MV-4-11 (cell line): ENCODE results near the gene DEFB126.
"Not testable (repeated sequence)": the region's sequence is repeated elsewhere in the genome, so short reads cannot be mapped to it uniquely, and the experiment has no call there.

Experiments
- DNase-seq: peaks from one replicate; lab custom pipeline; 2025; lab: John Stamatoyannopoulos, UW

Gene DEFB126, protein sequence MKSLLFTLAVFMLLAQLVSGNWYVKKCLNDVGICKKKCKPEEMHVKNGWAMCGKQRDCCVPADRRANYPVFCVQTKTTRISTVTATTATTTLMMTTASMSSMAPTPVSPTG

DNA sequence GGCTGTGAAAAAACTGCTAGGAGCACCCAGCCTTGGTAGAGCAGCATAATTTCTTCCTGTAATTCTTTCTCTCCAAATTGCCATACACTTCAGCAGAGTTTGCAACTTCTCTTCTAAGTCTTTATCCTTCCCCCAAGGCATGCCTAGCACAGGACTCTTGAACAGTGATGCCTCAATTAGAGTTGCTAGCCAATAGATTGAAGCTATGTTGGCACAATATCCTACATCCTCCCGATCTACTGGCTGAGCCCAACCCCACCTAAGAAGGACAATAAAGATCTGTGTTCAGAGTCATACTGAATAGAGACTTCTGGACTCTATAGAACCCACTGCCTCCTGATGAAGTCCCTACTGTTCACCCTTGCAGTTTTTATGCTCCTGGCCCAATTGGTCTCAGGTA, at the start of gene DEFB126:
Gene DEFB126 (plus strand): TSS at position 301 of the 400 bp plus-strand sequence. CDS start 39 bp downstream, at position 340.
- DNase-seq = no peak

DNA sequence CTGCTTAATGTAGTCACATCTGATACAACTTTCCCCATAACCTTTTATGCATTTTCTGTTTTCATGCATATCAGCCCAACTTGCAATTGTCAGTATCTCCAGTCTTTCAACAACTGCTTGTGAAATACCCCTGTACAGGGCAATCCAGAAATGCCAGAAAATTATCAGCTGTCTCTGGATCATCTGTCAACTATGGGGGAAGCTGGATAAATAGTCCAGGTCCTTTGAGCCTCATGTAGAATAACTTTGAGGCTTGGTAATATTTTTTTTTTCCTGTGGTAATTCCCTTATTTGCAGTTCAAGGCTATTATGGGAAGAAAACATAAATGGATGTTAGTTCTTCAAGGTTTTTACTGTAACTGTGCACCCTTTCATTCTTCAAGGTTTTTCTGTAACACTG, 48.7 kb upstream of the DEFB126 start:
- DNase-seq = no peak

DNA sequence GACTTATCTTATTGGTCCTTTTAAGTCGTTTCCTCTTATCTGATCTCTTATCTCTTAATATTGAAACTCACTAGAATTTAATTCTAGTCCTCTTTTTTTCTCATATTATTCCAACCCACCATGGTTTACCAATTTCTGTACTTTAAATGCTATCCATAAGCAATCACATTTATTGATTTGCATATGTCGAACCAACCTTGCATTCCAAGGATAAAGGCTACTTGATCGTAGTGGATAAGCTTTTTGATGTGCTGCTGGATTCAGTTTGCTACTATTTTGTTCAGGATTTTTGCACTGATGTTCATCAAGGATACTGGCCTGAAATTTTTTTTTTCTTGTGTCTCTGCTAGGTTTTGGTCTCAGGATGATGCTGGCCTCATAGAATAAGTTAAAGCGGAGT, 47.2 kb upstream of the DEFB126 start:
- DNase-seq = no peak

DNA sequence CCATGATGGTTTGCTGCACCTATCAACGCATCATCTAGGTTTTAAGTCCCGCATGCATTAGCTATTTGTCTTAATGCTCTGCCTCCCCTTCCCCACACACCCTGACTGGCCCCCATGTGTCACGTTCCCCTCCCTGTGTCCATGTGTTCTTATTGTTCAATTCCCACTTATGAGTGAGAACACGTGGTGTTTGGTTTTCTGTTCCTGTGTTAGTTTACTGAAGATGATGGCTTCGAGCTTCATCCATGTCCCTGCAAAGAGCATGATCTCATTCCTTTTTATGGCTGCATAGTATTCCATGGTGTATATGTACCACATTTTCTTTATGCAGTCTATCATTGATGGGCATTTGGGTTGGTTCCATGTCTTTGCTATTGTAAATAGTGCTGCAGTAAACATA, 44.7 kb upstream of the DEFB126 start:
- not testable (repeated sequence) for DNase-seq

DNA sequence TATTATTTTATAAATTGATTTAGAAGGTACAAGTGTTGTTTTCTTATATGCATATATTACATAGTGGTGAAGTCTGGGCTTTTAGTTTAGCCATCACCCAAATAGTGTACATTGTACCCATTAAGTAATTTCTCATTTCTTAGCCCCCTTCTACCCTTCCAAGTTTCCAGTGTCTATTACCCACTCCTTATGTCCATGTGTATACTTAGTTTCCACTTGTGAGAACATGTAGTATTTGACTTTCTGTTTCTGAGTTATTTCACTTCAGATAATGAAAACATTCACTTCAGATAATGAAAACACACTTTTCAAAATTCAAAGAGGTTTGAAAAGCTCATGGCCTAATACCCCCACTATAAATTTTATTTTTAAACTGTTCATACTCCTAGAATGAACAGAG, 40.4 kb upstream of the DEFB126 start:
- no peak for DNase-seq

DNA sequence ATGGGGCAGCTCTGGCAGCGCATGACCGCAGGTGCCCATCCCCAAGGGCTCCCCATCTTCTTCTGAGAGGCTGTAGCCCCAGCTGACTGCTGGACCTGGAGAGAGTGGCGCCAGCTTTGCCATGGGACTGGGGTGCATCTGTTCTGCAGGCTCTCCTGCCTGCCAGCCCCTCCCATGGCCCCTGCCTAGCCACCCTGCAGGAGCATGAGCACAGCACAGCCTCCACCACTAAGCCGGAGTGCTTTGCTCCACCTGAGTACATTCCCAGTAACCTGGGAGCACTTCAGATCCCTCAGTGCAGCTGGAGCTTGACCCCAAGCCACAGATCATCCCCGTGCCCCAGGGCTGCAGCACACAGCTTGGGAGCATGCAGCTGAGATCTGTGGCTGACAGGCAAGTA, 38.9 kb upstream of the DEFB126 start:
- no peak for DNase-seq

DNA sequence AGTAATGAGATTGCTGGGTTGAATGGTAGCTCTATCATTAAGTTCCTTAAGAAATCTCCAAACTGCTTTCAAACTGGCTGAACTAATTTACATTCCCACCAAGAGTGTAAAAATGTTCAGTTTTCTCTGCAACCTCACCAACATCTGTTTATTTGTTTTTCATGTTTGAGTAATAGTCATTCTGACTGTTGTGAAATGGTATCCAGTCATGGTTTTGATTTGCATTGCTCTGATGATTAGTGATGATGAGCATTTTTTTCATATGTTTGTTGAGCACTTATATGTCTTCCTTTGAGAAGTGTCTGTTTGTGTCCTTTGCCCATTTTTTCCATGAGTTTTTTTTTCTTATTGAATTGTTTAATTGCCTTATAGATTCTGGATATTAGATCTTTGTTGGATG, 30.0 kb upstream of the DEFB126 start:
- DNase-seq = no peak

DNA sequence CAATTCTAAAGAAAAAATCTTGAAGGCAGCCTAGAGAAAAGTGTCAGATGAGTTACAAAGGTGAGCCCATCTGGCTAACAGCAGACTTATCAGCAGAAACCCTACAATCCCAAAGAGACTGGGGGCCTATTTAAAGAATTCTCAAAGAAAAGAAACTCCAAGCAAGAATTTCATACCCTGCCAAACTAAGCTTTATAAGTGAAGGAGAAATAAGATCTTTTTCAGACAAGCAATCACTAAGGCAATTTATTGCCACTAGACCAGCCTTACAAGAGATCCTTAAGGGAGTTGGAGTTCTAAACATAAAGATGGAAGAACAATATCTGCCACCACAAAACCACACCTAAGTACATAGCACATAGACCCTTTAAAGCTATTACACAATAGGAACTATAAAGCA, 24.9 kb upstream of the DEFB126 start:
- DNase-seq = no peak

DNA sequence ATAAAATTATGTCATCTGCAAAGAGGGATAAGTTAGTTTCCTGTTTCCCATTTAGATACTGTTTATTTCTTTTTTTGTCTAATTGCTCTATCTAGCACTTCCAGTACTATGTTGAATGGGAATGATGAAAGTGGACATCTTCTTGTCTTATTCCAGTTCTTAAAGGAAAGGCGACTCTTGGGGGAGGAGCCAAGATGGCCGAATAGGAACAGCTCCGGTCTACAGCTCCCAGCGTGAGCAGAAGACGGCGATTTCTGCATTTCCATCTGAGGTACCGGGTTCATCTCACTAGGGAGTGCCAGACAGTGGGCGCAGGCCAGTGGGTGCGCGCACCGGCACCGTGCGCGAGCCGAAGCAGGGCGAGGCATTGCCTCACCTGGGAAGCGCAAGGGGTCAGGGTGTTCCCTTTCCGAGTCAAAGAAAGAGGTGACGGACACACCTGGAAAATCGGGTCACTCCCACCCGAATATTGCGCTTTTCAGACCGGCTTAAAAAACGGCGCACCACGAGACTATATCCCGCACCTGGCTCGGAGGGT, 12.5 kb upstream of the DEFB126 start:
- not testable (repeated sequence) for DNase-seq

DNA sequence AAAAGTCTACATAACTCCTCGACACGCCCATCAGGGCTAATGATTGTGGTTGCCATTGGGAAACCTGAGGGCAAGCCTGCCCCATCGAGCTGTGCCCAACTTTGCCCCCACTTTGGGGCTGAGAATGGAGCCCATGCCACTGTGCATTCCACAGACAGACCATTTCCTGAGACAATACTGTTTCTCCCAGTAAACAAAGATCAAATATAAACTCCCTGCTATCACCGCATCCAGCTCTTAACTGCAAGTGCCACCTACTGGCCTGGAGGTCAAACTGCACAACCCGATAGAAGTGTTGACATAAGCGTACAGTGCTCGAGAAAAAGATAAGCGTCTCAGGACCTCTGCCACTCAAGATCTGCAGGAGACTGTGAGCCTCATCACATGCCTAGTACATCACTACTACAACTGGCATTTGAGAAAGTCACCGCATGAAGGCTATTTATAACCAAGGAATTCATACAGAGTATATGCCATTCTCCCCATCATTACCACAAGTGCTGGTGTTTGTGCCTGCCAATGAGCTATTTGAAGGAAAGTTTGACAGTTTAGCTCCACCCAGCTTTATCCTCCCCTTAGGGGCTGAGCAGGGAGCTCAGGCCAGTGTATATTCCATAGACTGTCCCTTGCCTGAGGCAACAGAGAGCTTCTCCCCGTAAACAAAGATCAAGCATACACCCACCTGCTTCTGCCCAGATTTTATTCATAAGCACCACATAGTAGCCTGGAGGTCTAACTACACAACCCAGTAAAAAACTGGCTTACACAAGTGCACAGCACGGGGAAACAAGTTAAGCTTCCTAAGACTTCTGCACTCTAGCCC, 4.5 kb upstream of the DEFB126 start:
- DNase-seq = peak; percentile 17

DNA sequence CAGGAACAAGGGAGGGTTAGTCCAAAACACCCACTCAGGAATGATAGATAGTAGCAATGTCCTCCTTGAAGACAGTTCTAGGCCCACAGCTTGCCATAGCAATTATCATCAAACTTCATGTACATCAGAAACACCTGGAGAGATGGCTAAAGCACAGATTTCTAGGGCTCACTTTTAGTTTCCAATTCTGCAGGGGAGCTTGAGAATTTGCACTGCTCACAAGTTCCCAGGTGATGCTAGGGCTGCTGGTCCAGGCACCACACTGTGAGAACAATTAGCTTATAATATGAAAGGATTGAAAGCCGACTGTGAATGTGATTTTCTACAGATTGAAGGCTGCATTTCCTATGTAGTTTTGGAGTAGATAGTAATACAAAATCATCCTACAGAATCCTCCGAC, 3.5 kb downstream of the DEFB126 start:
- no peak for DNase-seq

DNA sequence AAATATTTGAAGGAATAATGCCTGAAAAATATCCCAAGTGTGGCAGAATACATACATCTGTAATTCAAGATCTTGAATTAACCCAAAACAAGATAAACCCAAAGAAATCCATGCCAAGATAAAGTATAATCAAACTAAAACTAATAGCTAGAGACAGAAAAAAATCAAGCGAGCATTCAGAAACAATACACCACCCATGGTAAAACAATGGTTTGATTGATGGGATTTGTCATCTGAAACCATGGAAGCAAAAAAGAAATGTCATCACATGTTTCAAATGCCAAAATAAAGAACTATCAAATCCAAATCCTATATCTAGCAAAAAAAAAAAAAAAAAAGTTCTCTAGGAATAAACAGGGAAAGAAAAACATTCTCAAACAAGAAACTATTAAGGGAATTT, 9.7 kb downstream of the DEFB126 start:
- no peak for DNase-seq

DNA sequence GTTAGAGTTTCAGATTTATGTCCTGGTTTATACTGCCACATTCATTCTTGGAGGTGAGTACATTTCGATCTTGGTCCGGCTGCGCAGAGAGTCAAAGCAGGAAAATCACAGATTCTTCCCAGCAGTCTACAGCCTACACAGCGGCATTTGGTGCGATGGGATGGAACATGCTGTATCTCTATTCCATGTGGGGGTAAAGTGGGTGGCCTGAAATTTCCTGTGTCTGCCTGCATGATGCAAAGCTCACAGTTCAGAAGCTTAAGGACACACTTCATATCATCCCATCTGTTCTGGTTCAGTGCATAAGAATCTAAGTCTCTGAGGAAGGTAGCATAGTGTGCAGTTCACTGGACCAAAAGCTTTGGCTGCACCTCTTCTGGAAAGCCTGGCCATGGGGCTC, 14.8 kb downstream of the DEFB126 start, which contains the start of gene DEFB127:
Gene DEFB127 (plus strand): TSS at position 301 of the 400 bp plus-strand sequence. CDS start 91 bp downstream, at position 392.
- DNase-seq = no peak

DNA sequence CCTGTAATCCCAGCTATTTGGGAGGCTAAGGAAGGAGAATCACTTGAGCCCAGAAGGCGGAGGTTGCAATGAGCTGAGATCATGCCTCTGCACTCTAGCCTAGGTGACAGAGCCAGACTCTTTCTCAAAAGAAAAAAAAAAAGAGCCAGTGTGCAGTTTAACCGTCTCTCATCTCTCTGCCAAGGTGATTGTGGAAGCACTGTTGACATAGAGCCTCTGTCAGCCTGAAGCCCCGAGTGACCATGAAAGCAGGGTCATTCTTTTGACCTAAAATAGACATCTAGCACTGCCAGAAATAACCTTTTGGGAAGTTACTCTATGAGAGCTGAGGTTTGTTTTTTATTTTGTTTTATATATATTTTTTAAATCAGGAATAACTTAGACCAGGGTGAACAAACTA, 22.2 kb downstream of the DEFB126 start:
- DNase-seq = no peak

DNA sequence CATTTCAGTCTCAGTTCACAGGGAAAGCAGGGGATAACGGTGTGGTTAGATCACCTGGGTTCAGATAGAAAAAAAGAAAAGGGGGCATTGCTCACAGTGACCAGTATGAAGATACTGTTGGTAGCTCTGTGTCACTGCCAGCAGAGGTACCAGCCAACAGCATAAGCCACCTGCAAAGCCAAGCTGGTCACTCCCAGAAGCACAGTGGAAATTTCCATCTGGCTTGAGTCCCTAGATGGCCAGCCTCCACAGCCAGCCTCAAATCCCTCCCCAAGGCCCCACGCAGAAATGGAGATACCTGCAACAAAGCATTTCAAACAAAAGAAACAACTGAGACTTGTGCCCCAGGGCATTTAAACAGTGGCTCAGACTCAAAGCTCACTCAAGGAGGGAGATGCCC, 26.5 kb downstream of the DEFB126 start:
- DNase-seq = no peak

DNA sequence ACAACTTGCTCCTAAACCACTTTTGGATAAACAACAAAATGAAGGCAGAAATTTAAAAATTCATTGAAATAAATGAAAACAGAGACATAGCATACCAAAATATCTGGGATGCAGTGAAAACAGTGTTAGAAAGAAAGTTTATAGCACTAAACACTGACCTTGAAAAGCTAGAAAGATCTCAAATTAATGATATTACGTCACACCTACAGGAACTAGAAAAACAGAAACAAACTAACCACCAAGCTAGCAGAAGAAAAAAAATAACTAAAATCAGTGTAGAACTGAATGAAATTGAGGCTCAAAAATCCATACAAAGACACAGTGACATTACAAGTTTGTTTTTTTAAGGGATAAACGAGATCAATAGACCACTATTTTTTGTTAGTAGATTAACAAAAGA, 41.9 kb downstream of the DEFB126 start:
- no peak for DNase-seq

DNA sequence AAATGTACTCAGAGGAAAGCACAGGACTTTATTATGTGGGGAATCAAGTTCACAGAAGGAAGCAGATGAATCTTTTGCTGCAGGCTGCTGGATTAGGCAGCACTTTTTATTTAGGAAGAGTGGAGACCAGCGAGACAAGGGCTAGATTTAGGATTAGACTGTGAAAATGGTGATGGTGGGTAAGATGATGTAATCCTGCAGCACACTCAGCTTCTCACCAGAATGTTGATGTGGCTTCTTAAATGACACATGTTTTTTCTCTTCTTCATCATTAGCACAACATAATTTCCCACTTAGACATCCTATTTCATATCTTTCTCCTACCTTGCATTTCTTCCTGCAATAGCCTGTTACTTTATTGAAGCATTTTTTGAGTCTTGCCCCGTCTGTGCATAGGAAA, 45.3 kb downstream of the DEFB126 start:
- no peak for DNase-seq

DNA sequence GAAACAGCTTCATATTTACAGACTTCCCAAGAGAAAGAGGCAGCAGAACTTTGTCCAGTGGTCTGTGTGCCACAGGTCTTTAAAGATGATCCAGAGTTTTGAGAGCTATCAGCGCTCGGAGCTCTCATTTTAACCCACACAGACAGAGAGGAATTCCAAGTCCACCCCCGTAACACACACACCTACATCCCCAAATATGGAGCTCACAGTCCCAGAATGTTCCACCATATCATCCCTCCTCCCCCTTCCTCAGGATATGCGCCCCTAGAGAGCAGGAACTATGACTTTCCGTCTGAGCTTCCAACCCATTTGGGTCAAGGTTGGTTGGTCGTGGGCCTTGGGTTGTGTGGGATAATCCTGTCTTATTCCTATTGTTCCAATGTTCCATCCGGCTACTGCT, 47.2 kb downstream of the DEFB126 start, which contains the start of gene DEFB128:
Gene DEFB128 (minus strand): TSS at position 101 of the 400 bp plus-strand sequence. CDS start 88 bp downstream, at position 13.
- no peak for DNase-seq
